K562 (cell line): ENCODE results near the gene FBXO22. TPM values are rescaled to one million over a fixed set of nuclear protein-coding genes. Genes with fewer than 3 reads are reported as not detected.

Experiments
- ATAC-seq: fragments of 200-7000 bp; cut with Tn5 transposase; 3 replicates; pipeline ENCODE4 v1.9.1; 2020; ENCODE audit warnings: moderate library complexity
- BruUV-seq: library from RNA; stranded (reverse); fragments of 400-500 nt; replicated peaks from 2 replicates; lab custom pipeline; 2021; lab: Mats Ljungman, UMichigan
- CTCF ChIA-PET: fragments of 300-600 bp; formaldehyde crosslinking; extraction: SDS; loops from one replicate; lab custom pipeline; 2021; ENCODE audit warnings: low intra/inter-chr PET ratio; lab: Yijun Ruan, JAX
- POLR2A ChIA-PET: fragments of 300-600, 350-650 bp; sonication (Branson Sonifier 250); formaldehyde crosslinking; extraction: SDS; loops from one replicate; lab custom pipeline; 2021; ENCODE audit warnings: antibody characterized with exemption, inconsistent platforms; lab: Yijun Ruan, JAX
- DNase-seq, 4 experiments: peaks; one replicate each; pipeline versions ENCODE4 v3.0.0 to v3.0.0-alpha.2; 2011 to 2018; ENCODE audit warnings: low spot score in 3 of 4, mixed read lengths in 3 of 4; ENCODE audit errors: extremely low read depth in 1 of 4
- FAIRE-seq: peaks from 2 replicates; lab custom pipeline; 2011; peaks lifted over from hg19 to GRCh38; lab: Jason Lieb, UNC
- H2AFZ ChIP-seq: 2 replicates; pipeline ENCODE4 v1.6.0; 2011; ENCODE audit warnings: low read depth, low read length, control low read depth, inconsistent platforms
- H3K27ac ChIP-seq: fragments of 200-600 bp; 3 replicates; pipeline ENCODE4 v1.8.0; 2011; ENCODE audit warnings: low read depth, mild to moderate bottlenecking, control low read depth, inconsistent platforms, low read length, moderate library complexity, mixed read lengths; ENCODE audit errors: extremely low read depth
- H3K27me3 ChIP-seq, 2 experiments: fragments of 300-600 bp in 1 of 2; 2 replicates in 1 of 2; 3 replicates in 1 of 2; pipeline versions ENCODE4 v1.6.0 to v1.8.0; 2011; ENCODE audit warnings: inconsistent platforms in 2 of 2, low read length in 2 of 2, mild to moderate bottlenecking in 1 of 2, mixed read lengths in 1 of 2, moderate library complexity in 1 of 2; ENCODE audit not compliant: control insufficient read depth in 2 of 2, insufficient read depth in 2 of 2
- H3K36me3 ChIP-seq: fragments of 300-600 bp; 3 replicates; pipeline ENCODE4 v1.8.0; 2011; ENCODE audit warnings: mild to moderate bottlenecking, low read length, inconsistent platforms; ENCODE audit not compliant: control insufficient read depth, insufficient read depth
- H3K4me1 ChIP-seq, 2 experiments: fragments of 200-600 bp in 1 of 2; replicated peaks in 1 of 2; 2 replicates in 1 of 2; 3 replicates in 1 of 2; pipeline versions ENCODE4 v1.5.1 to v1.8.0; 2011; ENCODE audit warnings: inconsistent platforms in 2 of 2, low read length in 2 of 2, mild to moderate bottlenecking in 1 of 2, mixed read lengths in 1 of 2, moderate library complexity in 1 of 2; ENCODE audit not compliant: control insufficient read depth in 2 of 2, insufficient read depth in 2 of 2
- H3K4me2 ChIP-seq: 2 replicates; pipeline ENCODE4 v1.6.1; 2011; ENCODE audit warnings: low read length, control low read depth, inconsistent platforms, mixed read lengths; ENCODE audit not compliant: insufficient read depth
- H3K4me3 ChIP-seq: fragments of 200-600 bp; sonication (generic), shearing (Covaris generic); 2 replicates; pipeline ENCODE4 v1.5.1; 2016; ENCODE audit warnings: control low read depth, inconsistent platforms
- H3K79me2 ChIP-seq: fragments of 200-600 bp; 3 replicates; pipeline ENCODE4 v1.8.0; 2011; ENCODE audit warnings: low read length, inconsistent platforms; ENCODE audit not compliant: control insufficient read depth, insufficient read depth
- H3K9ac ChIP-seq, 2 experiments: 2 replicates each; pipeline versions ENCODE4 v1.6.0 to v1.6.1; 2011; ENCODE audit warnings: low read depth in 2 of 2, low read length in 2 of 2, control low read depth in 1 of 2, inconsistent platforms in 1 of 2, mild to moderate bottlenecking in 1 of 2, mixed read lengths in 1 of 2; ENCODE audit not compliant: insufficient read depth in 1 of 2
- H3K9me1 ChIP-seq: one replicate; pipeline ENCODE4 v1.6.0; 2011; ENCODE audit warnings: inconsistent platforms, mild to moderate bottlenecking, low read length, moderate library complexity; ENCODE audit not compliant: control insufficient read depth, insufficient read depth
- H3K9me3 ChIP-seq: replicated peaks from 2 replicates; pipeline ENCODE4 v1.5.1; 2011; ENCODE audit warnings: low read depth, low read length, inconsistent platforms; ENCODE audit not compliant: control insufficient read depth, insufficient read depth
- H4K20me1 ChIP-seq: replicated peaks from 2 replicates; pipeline ENCODE4 v1.6.1; 2011; ENCODE audit warnings: low read length, inconsistent platforms, mixed read lengths; ENCODE audit not compliant: control insufficient read depth, insufficient read depth
- CHD2 ChIP-seq: IDR thresholded peaks from 2 replicates; pipeline ENCODE4 v1.6.1; 2011; ENCODE audit warnings: low read depth, low read length
- L3MBTL2 ChIP-seq: fragments of 450-650 bp; IDR thresholded peaks from 2 replicates; pipeline ENCODE4 v1.6.1; 2016; ENCODE audit warnings: mild to moderate bottlenecking, moderate library complexity
- THRB ChIP-seq: fragments of 450-650 bp; formaldehyde crosslinking; conservative IDR thresholded peaks from 2 replicates; pipeline ENCODE4 v1.4.0; 2022; ENCODE audit warnings: mild to moderate bottlenecking, missing genetic modification characterization
- WGBS: fragments of 100-300 bp; shearing (Covaris generic); methylation state at CpG from one replicate; pipeline ENCODE4 v1.1.6; 2016; ENCODE audit warnings: low coverage, mixed read lengths; ENCODE audit not compliant: insufficient coverage; ENCODE audit errors: missing lambda C conversion rate; 5-methylcytosine and 5-hydroxymethylcytosine counted together
- in situ Hi-C: fragments of 300-500 bp; cut with MboI; formaldehyde crosslinking; loops from 4 replicates; pipeline ENCODE4 v1.15.0; 2018; ENCODE audit warnings: inconsistent platforms, mixed read lengths
- intact Hi-C: fragments of 100-400 bp; cut with micrococcal nuclease; formaldehyde crosslinking; loops from 2 replicates; pipeline ENCODE4 v1.14.2; 2022
- polyA plus RNA-seq, 8 experiments: library from polyadenylated mRNA; depleted of rRNA in 4 of 8; stranded (reverse) in 5 of 8; unstranded in 3 of 8; fragments of >200 nt; fragmentation: Nextera tagmentation in 2 of 8; fragmentation: Illumina TruSeq in 1 of 8; extraction: Ambion mirVana in 2 of 8; extraction: Trizol in 1 of 8; gene quantifications; 2 replicates each; pipeline versions ENCODE4 v1.2.1 to v1.2.3, GENCODE V29; 2011 to 2014; ENCODE audit warnings: inconsistent platforms in 1 of 8, missing spikeins in 1 of 8
- total RNA-seq, 7 experiments: library from RNA; depleted of rRNA in 6 of 7; stranded (reverse); fragments of >200 nt in 6 of 7; fragmentation: Illumina TruSeq in 2 of 7; extraction: Trizol in 2 of 7; gene quantifications; 2 replicates each; pipeline versions ENCODE4 v1.2.1 to v1.2.3, GENCODE V29; 2011 to 2021; ENCODE audit warnings: low replicate concordance in 1 of 7
- TF ChIP-seq, protein P1 (sequence below): IDR thresholded peaks from 2 replicates; pipeline ENCODE4 v1.6.1; 2012; ENCODE audit warnings: low read depth, low read length, improper control_type of control experiment, borderline replicate concordance

Gene FBXO22
- total and polyA plus RNA-seq, 9 of the 15 experiments (the other 6 are each of a cell fraction or from before 2014, with no cell fraction given): 24.4 to 99.4 (median 66.5) TPM

DNA sequence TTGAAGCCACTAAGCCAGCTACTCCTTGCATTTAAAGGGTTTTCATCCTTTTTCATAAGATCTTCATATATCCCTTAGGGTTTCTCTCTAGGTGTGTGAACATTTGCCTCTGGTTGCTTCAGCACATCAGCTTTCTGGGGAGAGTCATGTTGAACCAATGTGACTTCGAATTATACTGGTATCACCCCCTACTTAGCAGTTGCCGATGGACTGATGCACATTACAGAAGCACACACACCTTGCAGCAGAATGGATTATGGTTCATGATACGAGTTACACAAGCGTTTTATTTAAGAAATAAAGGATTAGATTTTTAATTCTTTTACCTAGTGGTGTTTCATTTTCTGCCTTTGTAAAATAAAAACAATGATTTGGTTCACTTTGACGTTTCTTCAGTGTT is 39.6 kb downstream of the FBXO22 start:
- no peaks in the 10 kb centered on the region for H4K20me1 ChIP-seq
- in situ Hi-C loops: no loop called here
- DNase-seq (no peak), FAIRE-seq (no peak), ATAC-seq (no peak)
- no peaks in the 10 kb centered on the region for H3K4me1 ChIP-seq
- TF ChIP-seq, protein P1, sequence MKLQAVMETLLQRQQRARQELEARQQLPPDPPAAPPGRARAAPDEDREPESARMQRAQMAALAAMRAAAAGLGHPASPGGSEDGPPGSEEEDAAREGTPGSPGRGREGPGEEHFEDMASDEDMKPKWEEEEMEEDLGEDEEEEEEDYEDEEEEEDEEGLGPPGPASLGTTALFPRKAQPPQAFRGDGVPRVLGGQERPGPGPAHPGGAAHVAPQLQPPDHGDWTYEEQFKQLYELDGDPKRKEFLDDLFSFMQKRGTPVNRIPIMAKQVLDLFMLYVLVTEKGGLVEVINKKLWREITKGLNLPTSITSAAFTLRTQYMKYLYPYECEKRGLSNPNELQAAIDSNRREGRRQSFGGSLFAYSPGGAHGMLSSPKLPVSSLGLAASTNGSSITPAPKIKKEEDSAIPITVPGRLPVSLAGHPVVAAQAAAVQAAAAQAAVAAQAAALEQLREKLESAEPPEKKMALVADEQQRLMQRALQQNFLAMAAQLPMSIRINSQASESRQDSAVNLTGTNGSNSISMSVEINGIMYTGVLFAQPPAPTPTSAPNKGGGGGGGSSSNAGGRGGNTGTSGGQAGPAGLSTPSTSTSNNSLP: no peak
- TF ChIP-seq CHD2 (no peak), THRB (CRISPR knock-in tag) (no peak), L3MBTL2 (0 out of 2 replicates have a peak, but pooled peaks have one; percentile 6)
- H3K4me2 ChIP-seq: no peak overlapping the region
- 55% methylated on average over 5 of the region's 5 CpGs for WGBS
- H3K9ac ChIP-seq: no peak overlapping the region
- intact Hi-C loops: no loop called here
- 0 out of 5 replicates have a peak, but pooled peaks cover 2 to 4% of the 10 kb centered on the region in 2 experiments for H3K27me3 ChIP-seq
- H3K36me3 ChIP-seq: no peaks in the 10 kb centered on the region; the same call in 2 of the 3 replicates
- no peak overlapping the region for H3K27ac ChIP-seq
- 0 out of 2 replicates have a peak, but pooled peaks cover 2% of the 10 kb centered on the region for H3K9me3 ChIP-seq
- no peaks in the 10 kb centered on the region for H3K79me2 ChIP-seq
- ChIA-PET CTCF (no interaction called here), POLR2A (no interaction called here)
- H3K4me3 ChIP-seq: no peak overlapping the region
- no peaks in the 10 kb centered on the region for H3K9me1 ChIP-seq
- no peak overlapping the region for H2AFZ ChIP-seq
- BruUV-seq: no TSS peak
